Renal cortical epithelial cell (primary cell): ENCODE measurements around the gene RPTOR. TPM values are rescaled to one million over a fixed set of nuclear protein-coding genes. Genes with fewer than 3 reads are reported as not detected.

ENCODE experiments used
- DNase-seq: peaks from one replicate; pipeline ENCODE4 v3.0.0-alpha.2; 2011; ENCODE audit warnings: low read depth
- total RNA-seq: library from RNA; depleted of rRNA; stranded (reverse); fragments of >200 nt; gene quantifications from 2 replicates; pipeline ENCODE4 v1.2.3, GENCODE V29; 2014

RPTOR gene
- total RNA-seq, 1 donor from 2014 or later, result 35.5 TPM

GRCh38 chr17:80640366-80641084, 95.9 kb downstream of the RPTOR start:
- peak; percentile 29 for DNase-seq

GRCh38 chr17:80643326-80644099, 98.9 kb downstream of the RPTOR start:
- DNase-seq, result no peak

- DNase-seq, result no peak
Measured at GRCh38 chr17:80644536-80644935, 99.9 kb downstream of the RPTOR start.

GRCh38 chr17:80645706-80646325, 101.2 kb downstream of the RPTOR start:
- no peak for DNase-seq

GRCh38 chr17:80646328-80646727, 101.7 kb downstream of the RPTOR start:
- DNase-seq, result no peak

GRCh38 chr17:80647746-80648145, 103.1 kb downstream of the RPTOR start:
- peak; percentile 96 for DNase-seq

- peak; percentile 44 for DNase-seq
Measured at GRCh38 chr17:80649200-80649644, 104.6 kb downstream of the RPTOR start.

- peak; percentile 84 for DNase-seq
Measured at GRCh38 chr17:80649672-80650330, 105.2 kb downstream of the RPTOR start.

GRCh38 chr17:80650331-80650672, 105.7 kb downstream of the RPTOR start:
- DNase-seq, result no peak

GRCh38 chr17:80650751-80651518, 106.3 kb downstream of the RPTOR start:
- no peak for DNase-seq

- DNase-seq, result no peak
Measured at GRCh38 chr17:80652756-80653330, 108.2 kb downstream of the RPTOR start.

- DNase-seq, result no peak
Measured at GRCh38 chr17:80653856-80654255, 109.2 kb downstream of the RPTOR start.

- no peak for DNase-seq
Measured at GRCh38 chr17:80655608-80656007, 111.0 kb downstream of the RPTOR start.

- no peak for DNase-seq
Measured at GRCh38 chr17:80656590-80656989, 112.0 kb downstream of the RPTOR start.

GRCh38 chr17:80657561-80657960, 112.9 kb downstream of the RPTOR start:
- DNase-seq, result no peak

GRCh38 chr17:80658821-80659220, 114.2 kb downstream of the RPTOR start:
- DNase-seq, result no peak

GRCh38 chr17:80659651-80660050, 115.0 kb downstream of the RPTOR start:
- DNase-seq, result no peak

GRCh38 chr17:80660527-80661198, 116.0 kb downstream of the RPTOR start:
- DNase-seq, result no peak

- no peak for DNase-seq
Measured at GRCh38 chr17:80662557-80662956, 117.9 kb downstream of the RPTOR start.

GRCh38 chr17:80663781-80664206, 119.2 kb downstream of the RPTOR start:
- DNase-seq, result no peak
